OCI-LY1 (cell line): ENCODE data around the gene EXOC6B.

Source experiments
- EZH2 ChIP-seq: fragments of 200-600 bp; sonication (generic), shearing (Covaris generic); IDR thresholded peaks from 2 replicates; pipeline ENCODE4 v1.8.0; 2017; ENCODE audit warnings: borderline replicate concordance, mixed run types, mild to moderate bottlenecking, antibody characterized with exemption, low read length, moderate library complexity, mixed read lengths
- TF ChIP-seq, protein P1 (sequence below): fragments of 200-600 bp; sonication (generic), shearing (Covaris generic); IDR thresholded peaks from 2 replicates; pipeline ENCODE4 v1.5.1; 2017; ENCODE audit warnings: mild to moderate bottlenecking, antibody characterized with exemption, low read length, moderate library complexity, mixed read lengths

DNA sequence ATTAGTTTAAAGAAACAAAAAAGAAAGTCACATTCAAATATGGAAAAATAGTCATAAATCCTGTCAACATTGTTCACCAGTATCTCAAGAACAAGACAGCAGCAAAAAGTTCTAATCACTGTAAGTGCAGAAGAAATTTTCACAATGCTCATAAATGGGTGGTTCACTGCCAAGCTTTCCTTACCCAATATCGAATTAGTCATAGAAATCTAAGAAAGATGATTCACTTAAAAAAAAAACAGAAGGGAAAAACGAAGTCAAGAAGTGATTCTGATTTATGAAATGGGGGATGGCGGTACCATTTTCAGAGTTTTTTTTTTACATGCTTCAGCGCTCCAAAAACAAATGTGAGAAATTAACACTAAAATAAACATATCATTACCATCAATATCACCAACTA, 156.7 kb downstream of the EXOC6B start:
- no peak for TF ChIP-seq EZH2
- TF ChIP-seq, protein P1, sequence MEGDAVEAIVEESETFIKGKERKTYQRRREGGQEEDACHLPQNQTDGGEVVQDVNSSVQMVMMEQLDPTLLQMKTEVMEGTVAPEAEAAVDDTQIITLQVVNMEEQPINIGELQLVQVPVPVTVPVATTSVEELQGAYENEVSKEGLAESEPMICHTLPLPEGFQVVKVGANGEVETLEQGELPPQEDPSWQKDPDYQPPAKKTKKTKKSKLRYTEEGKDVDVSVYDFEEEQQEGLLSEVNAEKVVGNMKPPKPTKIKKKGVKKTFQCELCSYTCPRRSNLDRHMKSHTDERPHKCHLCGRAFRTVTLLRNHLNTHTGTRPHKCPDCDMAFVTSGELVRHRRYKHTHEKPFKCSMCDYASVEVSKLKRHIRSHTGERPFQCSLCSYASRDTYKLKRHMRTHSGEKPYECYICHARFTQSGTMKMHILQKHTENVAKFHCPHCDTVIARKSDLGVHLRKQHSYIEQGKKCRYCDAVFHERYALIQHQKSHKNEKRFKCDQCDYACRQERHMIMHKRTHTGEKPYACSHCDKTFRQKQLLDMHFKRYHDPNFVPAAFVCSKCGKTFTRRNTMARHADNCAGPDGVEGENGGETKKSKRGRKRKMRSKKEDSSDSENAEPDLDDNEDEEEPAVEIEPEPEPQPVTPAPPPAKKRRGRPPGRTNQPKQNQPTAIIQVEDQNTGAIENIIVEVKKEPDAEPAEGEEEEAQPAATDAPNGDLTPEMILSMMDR = no peak
